Natural killer cell (primary cell): ENCODE measurements around the gene PLXDC1. TPM values are rescaled to one million over a fixed set of nuclear protein-coding genes. Genes with fewer than 3 reads are reported as not detected.

Experiments used
- ATAC-seq, 3 donors: fragments of 150-1000 bp in 2 of 3; fragments of 200-7000 bp in 1 of 3; cut with Tn5 transposase; 1 replicate in 1 of 3; 2 replicates in 2 of 3; pipeline ENCODE4 v1.10.0; 2021; ENCODE audit warnings: mild to moderate bottlenecking in 2 of 3, moderate library complexity in 2 of 3
- DNase-seq, 2 donors: peaks; one replicate each; pipeline versions ENCODE4 v3.0.0 to v3.0.0-alpha.2; 2013 to 2021; ENCODE audit warnings: mixed read lengths in 1 of 2
- H3K27ac ChIP-seq: one replicate; pipeline ENCODE4 v1.5.1; 2013; ENCODE audit warnings: mild to moderate bottlenecking, low read length
- H3K27me3 ChIP-seq: one replicate; pipeline ENCODE4 v1.6.1; 2013; ENCODE audit warnings: low read length; ENCODE audit not compliant: control insufficient read depth, insufficient read depth
- H3K36me3 ChIP-seq: one replicate; pipeline ENCODE4 v1.6.1; 2013; ENCODE audit warnings: low read length; ENCODE audit not compliant: control insufficient read depth, insufficient read depth
- H3K4me1 ChIP-seq: one replicate; pipeline ENCODE4 v1.6.1; 2013; ENCODE audit warnings: low read length; ENCODE audit not compliant: control insufficient read depth, insufficient read depth
- H3K4me3 ChIP-seq: one replicate; pipeline ENCODE4 v1.5.1; 2013; ENCODE audit warnings: low read length
- H3K9me3 ChIP-seq: one replicate; pipeline ENCODE4 v1.6.1; 2013; ENCODE audit warnings: low read length; ENCODE audit not compliant: control insufficient read depth, insufficient read depth
- H3K27ac Mint-ChIP-seq, 2 donors: one replicate each; pipeline ENCODE4 v1.8.0; 2022; ENCODE audit warnings: mild to moderate bottlenecking in 2 of 2, mixed read lengths in 2 of 2, moderate library complexity in 1 of 2
- H3K27me3 Mint-ChIP-seq, 2 donors: one replicate each; pipeline ENCODE4 v1.8.0; 2022; ENCODE audit warnings: low read depth in 2 of 2, mixed read lengths in 2 of 2
- H3K36me3 Mint-ChIP-seq: one replicate; pipeline ENCODE4 v1.8.0; 2022; ENCODE audit warnings: mixed read lengths
- H3K4me1 Mint-ChIP-seq, 2 donors: one replicate each; pipeline ENCODE4 v1.8.0; 2022; ENCODE audit warnings: mixed read lengths in 2 of 2
- H3K4me3 Mint-ChIP-seq: one replicate; pipeline ENCODE4 v1.8.0; 2022; ENCODE audit warnings: mild to moderate bottlenecking, moderate library complexity, mixed read lengths
- H3K9me3 Mint-ChIP-seq, 2 donors: one replicate each; pipeline ENCODE4 v1.8.0; 2022; ENCODE audit warnings: mixed read lengths in 2 of 2
- WGBS: methylation state at CpG from one replicate; pipeline ENCODE4 v1.1.7; 2013; ENCODE audit warnings: missing lambda C conversion rate; ENCODE audit not compliant: insufficient coverage; 5-methylcytosine and 5-hydroxymethylcytosine counted together
- intact Hi-C: fragments of 100-400 bp; cut with micrococcal nuclease; formaldehyde crosslinking; loops from one replicate; pipeline ENCODE4 v1.14.2; 2022
- total RNA-seq, 4 donors: library from RNA; stranded (reverse); fragments of 120-200 nt in 1 of 4; gene quantifications; one replicate each; pipeline versions ENCODE4 v1.2.3 to v1.2.4, GENCODE V29; 2013 to 2022
- TF ChIP-seq, protein P1 (sequence below): fragments of 200-600 bp; IDR thresholded peaks from one replicate; pipeline ENCODE4 v1.8.0; 2022; ENCODE audit warnings: antibody characterized with exemption

The PLXDC1 gene
- total RNA-seq, 3 donors from 2014 or later (not counting 1 experiment from before 2014, with no cell fraction given) = 5.7 to 53.6 (median 15.9) TPM

DNA sequence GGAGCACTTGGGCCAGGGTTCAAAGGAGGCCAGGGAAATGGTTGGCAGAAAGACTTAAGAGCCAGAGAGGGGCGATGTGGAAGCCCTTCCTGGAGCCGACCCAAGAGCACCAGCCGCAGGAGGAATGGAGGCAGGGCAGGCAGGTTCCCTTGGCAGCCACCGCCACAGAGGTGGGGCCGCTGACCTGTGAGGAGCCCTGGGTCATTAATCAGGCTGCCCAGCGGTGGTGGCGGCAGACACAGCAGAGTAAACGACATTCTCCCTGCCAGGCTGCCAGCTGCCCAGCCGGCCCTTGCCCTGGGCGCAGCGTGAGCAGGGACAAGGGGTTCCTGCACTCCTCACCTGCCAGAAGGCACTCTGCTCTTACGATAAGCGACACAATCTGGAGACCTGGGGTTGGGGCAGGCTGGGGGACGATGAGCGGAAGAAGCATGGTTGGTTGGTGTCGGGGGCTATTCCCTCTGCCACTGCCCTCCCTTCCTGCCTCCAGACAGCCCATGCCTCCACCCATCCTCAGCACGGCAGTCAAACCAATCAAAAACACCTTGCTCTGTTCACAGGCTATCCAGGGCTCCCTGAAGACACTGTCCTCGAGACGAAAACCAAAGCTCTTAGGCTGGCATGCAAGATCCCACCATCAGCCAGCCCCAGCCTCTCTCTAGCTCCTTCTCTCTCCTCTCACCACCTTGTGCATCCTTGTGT is 40.9 kb downstream of the PLXDC1 start:
- no peaks in the 10 kb centered on the region for H3K9me3 ChIP-seq
- DNase-seq (no peak), ATAC-seq (no peak)
- Mint-ChIP-seq H3K4me3 (no peak overlapping the region), H3K27me3 (peaks cover 0 to 3% of the 10 kb centered on the region in 2 donors), H3K27ac (no peak overlapping the region), H3K4me1 (peaks cover 0 to 10% of the 10 kb centered on the region in 2 donors), H3K36me3 (no peaks in the 10 kb centered on the region), H3K9me3 (no peaks in the 10 kb centered on the region)
- no peaks in the 10 kb centered on the region for H3K27me3 ChIP-seq
- intact Hi-C loops = no loop called here
- no peaks in the 10 kb centered on the region for H3K36me3 ChIP-seq
- no peaks in the 10 kb centered on the region for H3K4me1 ChIP-seq
- 75% methylated on average over 19 of the region's 19 CpGs for WGBS
- no peak overlapping the region for H3K27ac ChIP-seq
- TF ChIP-seq, protein P1, sequence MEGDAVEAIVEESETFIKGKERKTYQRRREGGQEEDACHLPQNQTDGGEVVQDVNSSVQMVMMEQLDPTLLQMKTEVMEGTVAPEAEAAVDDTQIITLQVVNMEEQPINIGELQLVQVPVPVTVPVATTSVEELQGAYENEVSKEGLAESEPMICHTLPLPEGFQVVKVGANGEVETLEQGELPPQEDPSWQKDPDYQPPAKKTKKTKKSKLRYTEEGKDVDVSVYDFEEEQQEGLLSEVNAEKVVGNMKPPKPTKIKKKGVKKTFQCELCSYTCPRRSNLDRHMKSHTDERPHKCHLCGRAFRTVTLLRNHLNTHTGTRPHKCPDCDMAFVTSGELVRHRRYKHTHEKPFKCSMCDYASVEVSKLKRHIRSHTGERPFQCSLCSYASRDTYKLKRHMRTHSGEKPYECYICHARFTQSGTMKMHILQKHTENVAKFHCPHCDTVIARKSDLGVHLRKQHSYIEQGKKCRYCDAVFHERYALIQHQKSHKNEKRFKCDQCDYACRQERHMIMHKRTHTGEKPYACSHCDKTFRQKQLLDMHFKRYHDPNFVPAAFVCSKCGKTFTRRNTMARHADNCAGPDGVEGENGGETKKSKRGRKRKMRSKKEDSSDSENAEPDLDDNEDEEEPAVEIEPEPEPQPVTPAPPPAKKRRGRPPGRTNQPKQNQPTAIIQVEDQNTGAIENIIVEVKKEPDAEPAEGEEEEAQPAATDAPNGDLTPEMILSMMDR = no peak
- no peak overlapping the region for H3K4me3 ChIP-seq

DNA sequence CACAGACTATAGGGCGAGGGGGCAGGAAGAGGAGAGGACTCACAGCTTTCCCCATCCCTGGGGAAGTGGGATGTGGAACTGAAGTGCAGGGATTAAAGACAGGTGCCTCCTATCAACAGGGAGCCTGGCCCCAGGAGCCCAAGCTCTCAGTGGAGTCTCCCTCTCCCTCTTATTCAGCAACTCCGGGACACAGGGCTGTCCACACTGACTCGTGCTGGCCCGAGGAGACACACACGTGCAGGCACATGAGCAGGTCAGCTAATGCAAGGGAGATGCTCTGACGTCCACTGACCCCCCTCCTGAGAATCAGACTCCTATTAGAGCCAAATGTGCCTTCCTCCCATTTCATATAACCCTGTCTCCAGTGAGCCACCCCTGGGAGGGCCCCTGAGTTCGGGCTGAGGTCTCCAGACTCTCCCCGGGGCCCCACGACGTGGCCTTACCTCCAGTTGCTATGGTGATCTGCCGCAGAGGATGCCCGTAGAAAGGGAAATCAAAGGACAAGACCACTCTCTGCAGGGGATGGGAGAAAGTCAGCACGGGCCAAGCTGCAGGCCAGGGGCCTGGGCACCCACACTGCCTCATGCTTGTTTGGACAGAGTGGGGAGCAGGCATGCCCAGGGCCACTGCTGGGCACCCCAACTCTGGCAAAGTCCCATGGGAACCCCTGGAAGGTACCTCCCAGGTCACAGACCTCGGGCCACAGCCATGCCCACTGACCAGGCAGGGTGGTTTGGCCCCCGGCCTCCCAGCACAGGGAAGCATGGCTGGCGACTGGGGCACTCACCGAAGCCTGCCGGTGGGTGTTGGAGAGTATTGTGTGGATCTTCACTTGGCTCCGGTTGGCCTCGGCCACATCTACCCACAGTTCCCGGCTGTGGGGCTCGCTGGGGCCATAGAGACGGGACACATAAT is 42.7 kb downstream of the PLXDC1 start:
- H3K9me3 Mint-ChIP-seq = no peaks in the 10 kb centered on the region
- WGBS = 81% methylated on average over 23 of the region's 23 CpGs
- no peaks in the 10 kb centered on the region for H3K27me3 ChIP-seq
- H3K4me1 Mint-ChIP-seq = peaks cover 0 to 5% of the 10 kb centered on the region in 2 donors
- no peak overlapping the region for H3K4me3 Mint-ChIP-seq
- no peak overlapping the region for H3K4me3 ChIP-seq
- no peaks in the 10 kb centered on the region for H3K36me3 ChIP-seq
- DNase-seq (no peak), ATAC-seq (no peak)
- TF ChIP-seq, protein P1 = no peak
- H3K27me3 Mint-ChIP-seq = no peaks in the 10 kb centered on the region
- H3K36me3 Mint-ChIP-seq = no peaks in the 10 kb centered on the region
- intact Hi-C loops = no loop called here
- no peaks in the 10 kb centered on the region for H3K9me3 ChIP-seq
- H3K4me1 ChIP-seq = no peaks in the 10 kb centered on the region
- no peak overlapping the region for H3K27ac ChIP-seq
- no peak overlapping the region for H3K27ac Mint-ChIP-seq

DNA sequence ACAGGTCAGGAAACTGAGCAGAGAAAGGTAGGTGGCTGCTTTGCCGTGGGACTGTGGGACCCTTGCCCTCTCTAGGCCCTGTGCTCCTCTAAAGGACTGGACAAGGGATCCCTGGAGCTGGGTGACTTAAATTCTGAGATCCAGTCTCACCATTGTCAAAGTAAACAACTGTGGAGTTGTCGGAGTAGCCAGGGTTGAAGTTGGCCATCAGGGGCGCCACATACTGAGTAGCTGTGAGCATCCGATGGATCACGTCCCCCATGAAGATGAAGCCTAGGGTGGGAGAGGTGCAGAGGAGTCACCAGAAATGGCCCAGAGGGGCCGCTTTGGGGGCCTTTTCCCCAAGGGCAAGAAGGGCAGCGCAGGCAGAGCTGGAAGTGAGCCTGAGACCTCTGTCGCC is 43.5 kb downstream of the PLXDC1 start:
- 96% methylated on average over 8 of the region's 8 CpGs for WGBS
- Histone ChIP-seq H3K9me3 (no peaks in the 10 kb centered on the region), H3K4me3 (no peak overlapping the region), H3K36me3 (no peaks in the 10 kb centered on the region), H3K27me3 (no peaks in the 10 kb centered on the region), H3K27ac (no peak overlapping the region), H3K4me1 (no peaks in the 10 kb centered on the region)
- TF ChIP-seq, protein P1 = no peak
- DNase-seq (no peak), ATAC-seq (no peak)
- intact Hi-C loops = no loop called here
- H3K27me3 Mint-ChIP-seq = no peaks in the 10 kb centered on the region
- no peak overlapping the region for H3K27ac Mint-ChIP-seq
- H3K9me3 Mint-ChIP-seq = no peaks in the 10 kb centered on the region
- no peak overlapping the region for H3K4me3 Mint-ChIP-seq
- peaks cover 0 to 5% of the 10 kb centered on the region in 2 donors for H3K4me1 Mint-ChIP-seq
- H3K36me3 Mint-ChIP-seq = no peaks in the 10 kb centered on the region
